ENCODE results near the gene RPS26.

DNA sequence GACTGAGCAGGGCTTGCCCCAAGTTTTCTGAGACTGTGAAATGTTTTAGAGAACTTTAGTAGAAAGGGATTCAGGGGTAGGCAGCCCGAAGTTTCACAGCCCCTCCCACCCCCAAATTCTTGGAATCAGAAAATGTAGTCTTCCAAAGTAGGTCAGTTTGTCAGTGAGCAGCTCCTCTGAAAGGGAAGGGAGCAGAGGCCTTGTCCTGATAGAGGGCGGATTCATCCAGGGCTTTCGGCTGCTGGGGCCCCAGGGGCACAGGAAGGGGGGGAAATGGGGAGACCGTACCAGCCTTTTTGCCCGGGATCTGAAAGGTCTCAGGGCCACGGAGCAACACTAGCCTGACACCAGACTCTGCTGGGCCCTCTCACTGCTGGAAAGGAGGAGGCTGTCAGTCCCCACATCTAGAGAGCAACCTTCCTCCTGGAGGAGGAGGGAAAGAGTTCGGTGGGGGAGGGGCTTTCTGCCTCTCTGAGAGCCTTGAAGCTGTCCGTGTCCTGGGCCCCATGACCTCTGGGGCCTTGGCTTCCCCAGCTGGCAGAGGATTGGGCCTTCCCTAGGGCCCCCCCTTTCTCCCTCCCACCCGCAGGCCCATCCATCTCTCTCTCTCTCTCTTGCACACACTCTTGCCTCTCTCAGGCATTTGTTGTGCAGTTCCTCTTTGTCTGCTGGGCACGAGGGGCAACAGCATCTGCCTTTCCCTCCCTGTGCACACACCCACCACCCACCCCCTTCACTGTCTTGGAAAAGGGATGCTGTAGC, 21.1 kb upstream of the RPS26 start, which contains the start of gene IKZF4:
- TF ChIP-seq CREB1 (IDR thresholded peaks at IDR 0.05; ENCODE audit: low read depth), result no peak
- no peak for TF ChIP-seq RAD21 (IDR thresholded peaks at IDR 0.05; ENCODE audit: low read depth)
- no peak for TF ChIP-seq FOXM1 (IDR thresholded peaks at IDR 0.05; ENCODE audit: borderline replicate concordance, low read depth)
- no peak for TF ChIP-seq NFIC (IDR thresholded peaks at IDR 0.05)
- no peak for TF ChIP-seq EGR1 (IDR thresholded peaks at IDR 0.05)

Data from Ishikawa (cell line).